Measurements from ENCODE around the gene TBC1D22B.

Gene TBC1D22B

GRCh38 chr6:37222125-37222967 is 35.2 kb upstream of the TBC1D22B start:
- peak overlapping the region; percentile 26 to 41 for H3K9ac ChIP-seq (ENCODE audit: low read depth in 1 of 2, low read length in 2 of 2)
- peak overlapping the region in 1 of 2 donors; percentile 32 for H3K27ac ChIP-seq (ENCODE audit: low read depth in 2 of 2, low read length in 2 of 2)
- no peaks in the 10 kb centered on the region for H3K9me3 ChIP-seq (ENCODE audit: control insufficient read depth in 2 of 2, low read length in 2 of 2)
- H3K4me1 ChIP-seq (ENCODE audit: control insufficient read depth in 2 of 2, insufficient read depth in 2 of 2, low read length in 2 of 2): peaks cover 2 to 5% of the 10 kb centered on the region in 2 donors
- H3K27me3 ChIP-seq (ENCODE audit: control insufficient read depth in 2 of 2, insufficient read depth in 2 of 2, low read length in 2 of 2): no peaks in the 10 kb centered on the region
- peak overlapping the region; percentile 73 to 79 for H3K4me3 ChIP-seq (ENCODE audit: low read length in 2 of 2)
- H3K36me3 ChIP-seq (ENCODE audit: control insufficient read depth in 2 of 2, insufficient read depth in 2 of 2, low read length in 2 of 2): no peaks in the 10 kb centered on the region

GRCh38 chr6:37222992-37223391 is 34.6 kb upstream of the TBC1D22B start:
- Histone ChIP-seq H3K9me3 (ENCODE audit: control insufficient read depth in 2 of 2, low read length in 2 of 2) (no peaks in the 10 kb centered on the region), H3K4me3 (ENCODE audit: low read length in 2 of 2) (peak overlapping the region; percentile 73 to 79), H3K27me3 (ENCODE audit: control insufficient read depth in 2 of 2, insufficient read depth in 2 of 2, low read length in 2 of 2) (no peaks in the 10 kb centered on the region), H3K9ac (ENCODE audit: low read depth in 1 of 2, low read length in 2 of 2) (peak overlapping the region in 1 of 2 donors; percentile 41), H3K4me1 (ENCODE audit: control insufficient read depth in 2 of 2, insufficient read depth in 2 of 2, low read length in 2 of 2) (peaks cover 2 to 5% of the 10 kb centered on the region in 2 donors), H3K27ac (ENCODE audit: low read depth in 2 of 2, low read length in 2 of 2) (no peak overlapping the region), H3K36me3 (ENCODE audit: control insufficient read depth in 2 of 2, insufficient read depth in 2 of 2, low read length in 2 of 2) (no peaks in the 10 kb centered on the region)

GRCh38 chr6:37225350-37226169 is 32.0 kb upstream of the TBC1D22B start:
- H3K9ac ChIP-seq (ENCODE audit: low read depth in 1 of 2, low read length in 2 of 2): no peak overlapping the region
- H3K4me3 ChIP-seq (ENCODE audit: low read length in 2 of 2): no peak overlapping the region
- H3K27me3 ChIP-seq (ENCODE audit: control insufficient read depth in 2 of 2, insufficient read depth in 2 of 2, low read length in 2 of 2): no peaks in the 10 kb centered on the region
- no peak overlapping the region for H3K27ac ChIP-seq (ENCODE audit: low read depth in 2 of 2, low read length in 2 of 2)
- peaks cover 2 to 5% of the 10 kb centered on the region in 2 donors for H3K4me1 ChIP-seq (ENCODE audit: control insufficient read depth in 2 of 2, insufficient read depth in 2 of 2, low read length in 2 of 2)
- H3K36me3 ChIP-seq (ENCODE audit: control insufficient read depth in 2 of 2, insufficient read depth in 2 of 2, low read length in 2 of 2): no peaks in the 10 kb centered on the region
- no peaks in the 10 kb centered on the region for H3K9me3 ChIP-seq (ENCODE audit: control insufficient read depth in 2 of 2, low read length in 2 of 2)

- Histone ChIP-seq H3K9me3 (ENCODE audit: control insufficient read depth in 2 of 2, low read length in 2 of 2) (no peaks in the 10 kb centered on the region), H3K27ac (ENCODE audit: low read depth in 2 of 2, low read length in 2 of 2) (no peak overlapping the region), H3K4me3 (ENCODE audit: low read length in 2 of 2) (no peak overlapping the region), H3K9ac (ENCODE audit: low read depth in 1 of 2, low read length in 2 of 2) (no peak overlapping the region), H3K36me3 (ENCODE audit: control insufficient read depth in 2 of 2, insufficient read depth in 2 of 2, low read length in 2 of 2) (no peaks in the 10 kb centered on the region), H3K27me3 (ENCODE audit: control insufficient read depth in 2 of 2, insufficient read depth in 2 of 2, low read length in 2 of 2) (no peaks in the 10 kb centered on the region), H3K4me1 (ENCODE audit: control insufficient read depth in 2 of 2, insufficient read depth in 2 of 2, low read length in 2 of 2) (no peaks in the 10 kb centered on the region)
Observed at GRCh38 chr6:37230104-37230503, 27.5 kb upstream of the TBC1D22B start.

- Histone ChIP-seq H3K4me3 (ENCODE audit: low read length in 2 of 2) (no peak overlapping the region), H3K9ac (ENCODE audit: low read depth in 1 of 2, low read length in 2 of 2) (no peak overlapping the region), H3K9me3 (ENCODE audit: control insufficient read depth in 2 of 2, low read length in 2 of 2) (no peaks in the 10 kb centered on the region), H3K27ac (ENCODE audit: low read depth in 2 of 2, low read length in 2 of 2) (no peak overlapping the region), H3K36me3 (ENCODE audit: control insufficient read depth in 2 of 2, insufficient read depth in 2 of 2, low read length in 2 of 2) (no peaks in the 10 kb centered on the region), H3K4me1 (ENCODE audit: control insufficient read depth in 2 of 2, insufficient read depth in 2 of 2, low read length in 2 of 2) (no peaks in the 10 kb centered on the region), H3K27me3 (ENCODE audit: control insufficient read depth in 2 of 2, insufficient read depth in 2 of 2, low read length in 2 of 2) (no peaks in the 10 kb centered on the region)
Observed at GRCh38 chr6:37232430-37233017, 25.0 kb upstream of the TBC1D22B start.

- H3K27ac ChIP-seq (ENCODE audit: low read depth in 2 of 2, low read length in 2 of 2): no peak overlapping the region
Observed at GRCh38 chr6:37233541-37233940, 24.0 kb upstream of the TBC1D22B start.

GRCh38 chr6:37236921-37237320 is 20.7 kb upstream of the TBC1D22B start:
- Histone ChIP-seq H3K27me3 (ENCODE audit: control insufficient read depth in 2 of 2, insufficient read depth in 2 of 2, low read length in 2 of 2) (no peaks in the 10 kb centered on the region), H3K4me1 (ENCODE audit: control insufficient read depth in 2 of 2, insufficient read depth in 2 of 2, low read length in 2 of 2) (peaks cover 5 to 12% of the 10 kb centered on the region in 2 donors), H3K9me3 (ENCODE audit: control insufficient read depth in 2 of 2, low read length in 2 of 2) (no peaks in the 10 kb centered on the region), H3K4me3 (ENCODE audit: low read length in 2 of 2) (no peak overlapping the region), H3K27ac (ENCODE audit: low read depth in 2 of 2, low read length in 2 of 2) (no peak overlapping the region), H3K36me3 (ENCODE audit: control insufficient read depth in 2 of 2, insufficient read depth in 2 of 2, low read length in 2 of 2) (no peaks in the 10 kb centered on the region), H3K9ac (ENCODE audit: low read depth in 1 of 2, low read length in 2 of 2) (no peak overlapping the region)

More at GRCh38 chr6:37233541-37233940, 24.0 kb upstream of the TBC1D22B start:
- H3K27me3 ChIP-seq (ENCODE audit: control insufficient read depth in 2 of 2, insufficient read depth in 2 of 2, low read length in 2 of 2): no peaks in the 10 kb centered on the region
- H3K4me3 ChIP-seq (ENCODE audit: low read length in 2 of 2): no peak overlapping the region
- H3K9ac ChIP-seq (ENCODE audit: low read depth in 1 of 2, low read length in 2 of 2): no peak overlapping the region
- no peaks in the 10 kb centered on the region for H3K36me3 ChIP-seq (ENCODE audit: control insufficient read depth in 2 of 2, insufficient read depth in 2 of 2, low read length in 2 of 2)
- H3K4me1 ChIP-seq (ENCODE audit: control insufficient read depth in 2 of 2, insufficient read depth in 2 of 2, low read length in 2 of 2): no peaks in the 10 kb centered on the region
- H3K9me3 ChIP-seq (ENCODE audit: control insufficient read depth in 2 of 2, low read length in 2 of 2): no peaks in the 10 kb centered on the region

GRCh38 chr6:37237789-37238188 is 19.8 kb upstream of the TBC1D22B start:
- no peak overlapping the region for H3K9ac ChIP-seq (ENCODE audit: low read depth in 1 of 2, low read length in 2 of 2)
- no peaks in the 10 kb centered on the region for H3K9me3 ChIP-seq (ENCODE audit: control insufficient read depth in 2 of 2, low read length in 2 of 2)
- no peak overlapping the region for H3K27ac ChIP-seq (ENCODE audit: low read depth in 2 of 2, low read length in 2 of 2)
- no peak overlapping the region for H3K4me3 ChIP-seq (ENCODE audit: low read length in 2 of 2)
- no peaks in the 10 kb centered on the region for H3K27me3 ChIP-seq (ENCODE audit: control insufficient read depth in 2 of 2, insufficient read depth in 2 of 2, low read length in 2 of 2)
- peaks cover 5 to 16% of the 10 kb centered on the region in 2 donors for H3K4me1 ChIP-seq (ENCODE audit: control insufficient read depth in 2 of 2, insufficient read depth in 2 of 2, low read length in 2 of 2)
- H3K36me3 ChIP-seq (ENCODE audit: control insufficient read depth in 2 of 2, insufficient read depth in 2 of 2, low read length in 2 of 2): no peaks in the 10 kb centered on the region

GRCh38 chr6:37238381-37238780 is 19.2 kb upstream of the TBC1D22B start:
- Histone ChIP-seq H3K27me3 (ENCODE audit: control insufficient read depth in 2 of 2, insufficient read depth in 2 of 2, low read length in 2 of 2) (no peaks in the 10 kb centered on the region), H3K36me3 (ENCODE audit: control insufficient read depth in 2 of 2, insufficient read depth in 2 of 2, low read length in 2 of 2) (no peaks in the 10 kb centered on the region), H3K9me3 (ENCODE audit: control insufficient read depth in 2 of 2, low read length in 2 of 2) (no peaks in the 10 kb centered on the region), H3K4me3 (ENCODE audit: low read length in 2 of 2) (no peak overlapping the region), H3K9ac (ENCODE audit: low read depth in 1 of 2, low read length in 2 of 2) (no peak overlapping the region), H3K27ac (ENCODE audit: low read depth in 2 of 2, low read length in 2 of 2) (no peak overlapping the region), H3K4me1 (ENCODE audit: control insufficient read depth in 2 of 2, insufficient read depth in 2 of 2, low read length in 2 of 2) (peaks cover 5 to 16% of the 10 kb centered on the region in 2 donors)

- H3K4me1 ChIP-seq (ENCODE audit: control insufficient read depth in 2 of 2, insufficient read depth in 2 of 2, low read length in 2 of 2): peaks cover 10 to 21% of the 10 kb centered on the region in 2 donors
- no peaks in the 10 kb centered on the region for H3K9me3 ChIP-seq (ENCODE audit: control insufficient read depth in 2 of 2, low read length in 2 of 2)
- H3K36me3 ChIP-seq (ENCODE audit: control insufficient read depth in 2 of 2, insufficient read depth in 2 of 2, low read length in 2 of 2): no peaks in the 10 kb centered on the region
- H3K27me3 ChIP-seq (ENCODE audit: control insufficient read depth in 2 of 2, insufficient read depth in 2 of 2, low read length in 2 of 2): no peaks in the 10 kb centered on the region
- peak overlapping the region; percentile 50 to 77 for H3K27ac ChIP-seq (ENCODE audit: low read depth in 2 of 2, low read length in 2 of 2)
- H3K4me3 ChIP-seq (ENCODE audit: low read length in 2 of 2): no peak overlapping the region
- no peak overlapping the region for H3K9ac ChIP-seq (ENCODE audit: low read depth in 1 of 2, low read length in 2 of 2)
Observed at GRCh38 chr6:37239526-37239925, 18.0 kb upstream of the TBC1D22B start.

Data from mucosa of rectum (tissue), 2 donors.